ENCODE measurements around the gene JTB. TPM values are rescaled to one million over a fixed set of nuclear protein-coding genes. Genes with fewer than 3 reads are reported as not detected.

The JTB gene
- total and polyA plus RNA-seq, 4 donors: 84.8 to 227 (median 146) TPM

- H3K4me1 ChIP-seq (ENCODE audit: control insufficient read depth in 1 of 2, insufficient read depth in 2 of 2, low read length in 2 of 2): peaks cover 0 to 2% of the 10 kb centered on the region in 2 donors
- DNase-seq (peak in 1 of 2 donors; percentile 77), ATAC-seq (ENCODE audit: low FRiP score) (no peak)
- H3K36me3 ChIP-seq (ENCODE audit: control insufficient read depth in 1 of 2, insufficient read depth in 2 of 2, low read length in 1 of 2): peaks cover 0 to 3% of the 10 kb centered on the region in 2 donors
- H3K27ac ChIP-seq (ENCODE audit: low read depth in 1 of 2, low read length in 2 of 2): peak overlapping the region; percentile 85 to 95
- 26 to 32% methylated on average over 15 to 16 of the region's 16 CpGs for WGBS, 2 donors
- peak overlapping the region; percentile 63 to 67 for H3K4me3 ChIP-seq (ENCODE audit: low read length in 2 of 2)
- H3K9me3 ChIP-seq (ENCODE audit: control insufficient read depth, low read length): no peaks in the 10 kb centered on the region
- no peaks in the 10 kb centered on the region for H3K27me3 ChIP-seq (ENCODE audit: control insufficient read depth in 1 of 2, insufficient read depth in 2 of 2, low read length in 1 of 2)
- intact Hi-C loops (cut with DNase I): no loop called here
Observed at GRCh38 chr1:153962088-153963029, 15.1 kb downstream of the JTB start.

DNA sequence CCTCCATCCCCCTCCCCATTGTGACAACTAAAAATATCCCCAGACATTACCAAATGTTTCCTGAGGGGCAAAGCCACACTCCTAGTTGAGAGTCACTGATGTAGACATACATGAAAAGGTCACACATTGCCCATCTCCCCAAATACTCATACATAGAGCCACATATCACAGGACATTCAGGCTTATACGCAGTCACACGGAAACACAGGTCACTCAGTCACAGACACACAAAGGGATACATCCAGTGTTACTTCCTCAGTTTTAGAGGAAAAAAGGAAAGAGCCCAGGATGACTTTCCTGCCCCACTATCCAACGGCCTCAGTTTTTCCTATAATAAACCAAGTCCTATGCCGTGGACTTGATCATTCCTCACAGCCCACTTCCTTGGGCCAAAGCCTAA is 16.1 kb downstream of the JTB start:
- H3K36me3 ChIP-seq (ENCODE audit: control insufficient read depth in 1 of 2, insufficient read depth in 2 of 2, low read length in 1 of 2): peaks cover 0 to 3% of the 10 kb centered on the region in 2 donors
- WGBS, 2 donors: 67% methylated on average over 4 of the region's 4 CpGs
- DNase-seq: no peak
- H3K9me3 ChIP-seq (ENCODE audit: control insufficient read depth, low read length): no peaks in the 10 kb centered on the region
- H3K4me1 ChIP-seq (ENCODE audit: control insufficient read depth in 1 of 2, insufficient read depth in 2 of 2, low read length in 2 of 2): peaks cover 0 to 2% of the 10 kb centered on the region in 2 donors
- no peak for ATAC-seq (ENCODE audit: low FRiP score)
- no peaks in the 10 kb centered on the region for H3K27me3 ChIP-seq (ENCODE audit: control insufficient read depth in 1 of 2, insufficient read depth in 2 of 2, low read length in 1 of 2)
- H3K27ac ChIP-seq (ENCODE audit: low read depth in 1 of 2, low read length in 2 of 2): peak overlapping the region in 1 of 2 donors; percentile 95
- no peak overlapping the region for H3K4me3 ChIP-seq (ENCODE audit: low read length in 2 of 2)
- intact Hi-C loops (cut with DNase I): no loop called here

- Histone ChIP-seq H3K4me1 (ENCODE audit: control insufficient read depth in 1 of 2, insufficient read depth in 2 of 2, low read length in 2 of 2) (peaks cover 0 to 2% of the 10 kb centered on the region in 2 donors), H3K9me3 (ENCODE audit: control insufficient read depth, low read length) (no peaks in the 10 kb centered on the region), H3K27ac (ENCODE audit: low read depth in 1 of 2, low read length in 2 of 2) (no peak overlapping the region), H3K4me3 (ENCODE audit: low read length in 2 of 2) (no peak overlapping the region), H3K27me3 (ENCODE audit: control insufficient read depth in 1 of 2, insufficient read depth in 2 of 2, low read length in 1 of 2) (no peaks in the 10 kb centered on the region), H3K36me3 (ENCODE audit: control insufficient read depth in 1 of 2, insufficient read depth in 2 of 2, low read length in 1 of 2) (peaks cover 0 to 3% of the 10 kb centered on the region in 2 donors)
- intact Hi-C loops (cut with DNase I): no loop called here
- WGBS, 2 donors: 90 to 93% methylated on average over 11 of the region's 11 CpGs
- ATAC-seq (ENCODE audit: low FRiP score) (no peak), DNase-seq (no peak)
Observed at GRCh38 chr1:153960206-153960605, 17.3 kb downstream of the JTB start.

DNA sequence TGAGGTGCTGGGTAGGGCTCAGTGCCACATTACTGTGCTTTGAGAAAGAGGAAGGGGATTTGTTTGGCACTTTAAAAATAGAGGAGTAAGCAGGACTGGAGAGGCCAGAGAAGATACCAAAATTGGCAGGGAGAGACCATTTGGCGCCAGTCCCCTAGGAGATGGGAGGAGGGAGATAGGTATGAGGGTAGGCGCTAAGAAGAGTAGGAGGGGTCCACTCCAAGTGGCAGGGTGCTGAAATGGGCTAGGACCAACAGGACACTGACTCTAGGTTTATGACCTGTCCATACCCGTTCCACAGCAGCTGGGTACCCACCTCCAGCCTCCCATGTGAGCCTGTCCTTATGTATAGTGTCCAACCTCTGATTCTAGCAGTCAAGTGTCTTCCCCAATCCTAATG is 18.0 kb downstream of the JTB start:
- no peaks in the 10 kb centered on the region for H3K9me3 ChIP-seq (ENCODE audit: control insufficient read depth, low read length)
- ATAC-seq (ENCODE audit: low FRiP score): no peak
- intact Hi-C loops (cut with DNase I): no loop called here
- no peak overlapping the region for H3K4me3 ChIP-seq (ENCODE audit: low read length in 2 of 2)
- peaks cover 0 to 2% of the 10 kb centered on the region in 2 donors for H3K4me1 ChIP-seq (ENCODE audit: control insufficient read depth in 1 of 2, insufficient read depth in 2 of 2, low read length in 2 of 2)
- H3K36me3 ChIP-seq (ENCODE audit: control insufficient read depth in 1 of 2, insufficient read depth in 2 of 2, low read length in 1 of 2): peaks cover 0 to 3% of the 10 kb centered on the region in 2 donors
- no peak overlapping the region for H3K27ac ChIP-seq (ENCODE audit: low read depth in 1 of 2, low read length in 2 of 2)
- no peak for DNase-seq
- no peaks in the 10 kb centered on the region for H3K27me3 ChIP-seq (ENCODE audit: control insufficient read depth in 1 of 2, insufficient read depth in 2 of 2, low read length in 1 of 2)
- 43 to 53% methylated on average over 3 of the region's 3 CpGs for WGBS, 2 donors

GRCh38 chr1:153958961-153959260 is 18.6 kb downstream of the JTB start:
- H3K27ac ChIP-seq (ENCODE audit: low read depth in 1 of 2, low read length in 2 of 2): peak overlapping the region in 1 of 2 donors; percentile 34
- 7 to 8% methylated on average over 4 of the region's 4 CpGs for WGBS, 2 donors
- peaks cover 0 to 3% of the 10 kb centered on the region in 2 donors for H3K36me3 ChIP-seq (ENCODE audit: control insufficient read depth in 1 of 2, insufficient read depth in 2 of 2, low read length in 1 of 2)
- no peak for ATAC-seq (ENCODE audit: low FRiP score)
- no peaks in the 10 kb centered on the region for H3K27me3 ChIP-seq (ENCODE audit: control insufficient read depth in 1 of 2, insufficient read depth in 2 of 2, low read length in 1 of 2)
- no peak overlapping the region for H3K4me3 ChIP-seq (ENCODE audit: low read length in 2 of 2)
- intact Hi-C loops (cut with DNase I): no loop called here
- peaks cover 0 to 2% of the 10 kb centered on the region in 2 donors for H3K4me1 ChIP-seq (ENCODE audit: control insufficient read depth in 1 of 2, insufficient read depth in 2 of 2, low read length in 2 of 2)
- no peak for DNase-seq
- no peaks in the 10 kb centered on the region for H3K9me3 ChIP-seq (ENCODE audit: control insufficient read depth, low read length)

DNA sequence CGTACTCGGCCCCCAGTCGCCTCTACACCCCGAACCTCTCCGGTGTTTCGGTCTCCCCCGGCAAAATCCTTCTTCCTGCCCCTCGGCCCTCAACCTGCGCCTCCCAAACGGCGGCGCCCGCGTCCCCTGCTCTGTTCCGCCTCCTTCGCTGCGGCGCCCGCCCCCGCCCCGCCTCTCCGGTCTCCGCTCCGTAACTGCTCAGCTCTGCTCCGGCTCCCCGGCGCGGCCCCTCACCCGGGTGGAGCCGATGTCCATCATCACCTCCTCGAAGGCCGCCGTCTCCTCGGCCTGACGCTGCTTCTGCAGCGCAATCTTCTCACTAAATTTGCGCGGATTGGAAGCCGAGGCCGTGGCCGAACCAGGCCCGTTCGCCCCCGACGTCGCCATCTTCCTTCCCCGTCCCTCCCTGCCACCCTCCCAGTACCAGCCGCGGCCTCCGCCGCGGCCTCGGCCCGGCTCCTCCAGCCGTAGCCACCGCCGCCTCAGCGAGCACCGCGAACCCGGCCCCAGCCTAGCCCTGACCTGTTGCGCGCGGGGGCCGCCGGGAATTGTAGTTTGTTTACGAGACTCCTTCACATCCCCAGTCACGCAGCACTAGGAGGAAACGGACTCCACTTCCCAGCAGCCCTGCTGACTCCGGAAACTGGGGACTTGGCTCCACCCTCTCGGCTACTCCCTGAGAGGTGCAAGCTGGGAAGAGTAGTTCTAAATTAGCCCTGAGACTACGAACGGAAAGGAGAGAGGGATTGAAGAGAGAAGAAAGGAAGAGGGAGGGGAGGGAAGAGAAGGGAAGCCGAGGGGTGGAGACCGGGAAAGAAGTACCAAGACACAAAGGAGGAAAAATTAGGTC is 19.1 kb downstream of the JTB start, which contains the start of gene CRTC2:
CRTC2 (minus strand) TSS at position 502 of the 850 bp plus-strand sequence; CDS start at position 387, 115 bp downstream.
- intact Hi-C loops (cut with DNase I): no loop called here
- WGBS, 2 donors: 0% methylated on average over 71 to 75 of the region's 75 CpGs
- Histone ChIP-seq H3K36me3 (ENCODE audit: control insufficient read depth in 1 of 2, insufficient read depth in 2 of 2, low read length in 1 of 2) (peaks cover 0 to 3% of the 10 kb centered on the region in 2 donors), H3K4me1 (ENCODE audit: control insufficient read depth in 1 of 2, insufficient read depth in 2 of 2, low read length in 2 of 2) (peaks cover 0 to 2% of the 10 kb centered on the region in 2 donors), H3K27me3 (ENCODE audit: control insufficient read depth in 1 of 2, insufficient read depth in 2 of 2, low read length in 1 of 2) (no peaks in the 10 kb centered on the region), H3K9me3 (ENCODE audit: control insufficient read depth, low read length) (no peaks in the 10 kb centered on the region), H3K27ac (ENCODE audit: low read depth in 1 of 2, low read length in 2 of 2) (peak within 1 kb of the TSS in 1 of 2 donors; percentile 55), H3K4me3 (ENCODE audit: low read length in 2 of 2) (peak within 1 kb of the TSS; percentile 68 to 89)
- ATAC-seq (ENCODE audit: low FRiP score) (peak; percentile 96), DNase-seq (peak; percentile 99 to 100)

DNA sequence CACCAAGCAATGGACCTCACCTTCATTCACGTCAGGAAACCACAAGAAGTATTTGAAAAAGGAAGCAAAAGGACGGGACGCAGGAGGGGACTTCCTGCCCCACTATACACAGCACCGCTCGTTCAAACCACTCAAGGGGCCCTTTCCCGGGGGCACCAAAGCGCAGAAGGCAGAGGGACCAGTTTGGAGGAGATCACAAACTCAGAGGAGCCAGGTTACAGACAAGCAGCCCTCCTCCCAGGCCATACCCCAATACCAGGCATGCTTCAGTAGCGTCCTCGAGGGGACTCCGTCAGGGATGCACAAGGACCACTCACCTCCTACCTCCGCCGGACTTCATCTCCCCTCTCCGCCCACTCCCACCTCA is 19.7 kb downstream of the JTB start:
- peak; percentile 4 for ATAC-seq (ENCODE audit: low FRiP score)
- Histone ChIP-seq H3K4me3 (ENCODE audit: low read length in 2 of 2) (peak overlapping the region; percentile 68 to 89), H3K27ac (ENCODE audit: low read depth in 1 of 2, low read length in 2 of 2) (no peak overlapping the region), H3K27me3 (ENCODE audit: control insufficient read depth in 1 of 2, insufficient read depth in 2 of 2, low read length in 1 of 2) (no peaks in the 10 kb centered on the region), H3K9me3 (ENCODE audit: control insufficient read depth, low read length) (no peaks in the 10 kb centered on the region), H3K4me1 (ENCODE audit: control insufficient read depth in 1 of 2, insufficient read depth in 2 of 2, low read length in 2 of 2) (peaks cover 0 to 2% of the 10 kb centered on the region in 2 donors), H3K36me3 (ENCODE audit: control insufficient read depth in 1 of 2, insufficient read depth in 2 of 2, low read length in 1 of 2) (peaks cover 0 to 3% of the 10 kb centered on the region in 2 donors)
- 0% methylated on average over 13 of the region's 13 CpGs for WGBS, 2 donors
- intact Hi-C loops (cut with DNase I): no loop called here
- no peak for DNase-seq

DNA sequence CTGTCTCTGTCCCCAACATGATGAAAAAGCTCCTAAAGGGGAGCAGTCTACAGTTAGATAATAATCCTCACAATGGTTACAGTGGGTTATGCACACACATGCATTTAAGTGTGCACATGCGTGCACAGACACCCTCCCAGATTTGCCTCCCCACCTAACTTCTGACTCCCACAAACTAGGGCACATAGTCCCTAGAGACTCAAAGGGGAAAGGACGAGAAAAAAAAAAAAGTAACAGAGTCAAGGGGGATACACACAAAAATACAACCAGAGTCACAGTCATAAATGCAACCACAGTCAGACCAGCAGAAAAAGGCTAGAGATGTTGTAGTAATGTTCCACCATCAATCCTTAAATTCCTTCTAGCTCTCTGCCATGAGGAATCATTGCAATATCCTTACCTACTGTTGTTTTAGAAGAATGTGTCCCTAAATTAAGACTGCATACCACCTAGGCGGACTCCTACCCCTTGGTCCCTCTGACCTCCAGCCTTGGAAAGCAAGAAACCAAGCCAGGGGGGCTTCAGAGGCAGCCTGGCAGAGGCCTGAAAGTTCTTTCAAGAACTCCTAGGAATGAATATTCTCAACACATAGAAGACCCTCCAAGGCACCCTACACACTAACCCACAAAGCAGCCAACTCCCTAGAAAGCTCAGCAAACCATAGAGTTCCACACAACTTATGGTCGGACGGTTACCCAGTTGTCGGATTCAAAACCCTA is 20.3 kb downstream of the JTB start:
- H3K36me3 ChIP-seq (ENCODE audit: control insufficient read depth in 1 of 2, insufficient read depth in 2 of 2, low read length in 1 of 2): peaks cover 0 to 3% of the 10 kb centered on the region in 2 donors
- no peak for DNase-seq
- H3K9me3 ChIP-seq (ENCODE audit: control insufficient read depth, low read length): no peaks in the 10 kb centered on the region
- H3K4me1 ChIP-seq (ENCODE audit: control insufficient read depth in 1 of 2, insufficient read depth in 2 of 2, low read length in 2 of 2): peaks cover 0 to 2% of the 10 kb centered on the region in 2 donors
- no peak for ATAC-seq (ENCODE audit: low FRiP score)
- intact Hi-C loops (cut with DNase I): no loop called here
- H3K27me3 ChIP-seq (ENCODE audit: control insufficient read depth in 1 of 2, insufficient read depth in 2 of 2, low read length in 1 of 2): no peaks in the 10 kb centered on the region
- peak overlapping the region; percentile 68 to 89 for H3K4me3 ChIP-seq (ENCODE audit: low read length in 2 of 2)
- H3K27ac ChIP-seq (ENCODE audit: low read depth in 1 of 2, low read length in 2 of 2): no peak overlapping the region
- WGBS, 2 donors: 18 to 22% methylated on average over 6 of the region's 6 CpGs
